H1 (cell line): Measurements from ENCODE around the gene ADPRM. TPM values are rescaled to one million over a fixed set of nuclear protein-coding genes. Genes with fewer than 3 reads are reported as not detected.

Experiments used
- CTCF ChIA-PET: fragments of 300-600 bp; sonication (Branson Sonifier 250); formaldehyde crosslinking; loops from one replicate; lab custom pipeline; 2021; ENCODE audit not compliant: partially characterized antibody; lab: Charles Lee
- POLR2A ChIA-PET: fragments of 300-600 bp; sonication (Branson Sonifier 250); formaldehyde crosslinking; loops from one replicate; lab custom pipeline; 2021; ENCODE audit warnings: inconsistent platforms; ENCODE audit not compliant: partially characterized antibody; lab: Charles Lee
- DNase-seq, 2 experiments: peaks; one replicate each; pipeline versions ENCODE4 v3.0.0 to v3.0.0-alpha.2; 2010 to 2022; ENCODE audit warnings: low spot score in 2 of 2, low read depth in 1 of 2, mixed read lengths in 1 of 2
- FAIRE-seq: peaks from 2 replicates; lab custom pipeline; 2011; peaks lifted over from hg19 to GRCh38; lab: Jason Lieb, UNC
- H2AFZ ChIP-seq: 2 replicates; pipeline ENCODE4 v1.8.1; 2012; ENCODE audit warnings: low read length, inconsistent platforms
- H2AK5ac ChIP-seq: 2 replicates; pipeline ENCODE4 v1.6.1; 2013; ENCODE audit warnings: low read depth, low read length
- H2BK120ac ChIP-seq: replicated peaks from 2 replicates; pipeline ENCODE3; 2013; ENCODE audit warnings: low read depth, low read length, inconsistent platforms
- H2BK12ac ChIP-seq: 2 replicates; pipeline ENCODE4 v1.6.1; 2013; ENCODE audit warnings: low read depth, low read length
- H2BK15ac ChIP-seq: 2 replicates; pipeline ENCODE4 v1.6.1; 2013; ENCODE audit warnings: low read length
- H2BK20ac ChIP-seq: 2 replicates; pipeline ENCODE4 v1.6.1; 2013; ENCODE audit warnings: low read length
- H2BK5ac ChIP-seq: 2 replicates; pipeline ENCODE4 v1.6.1; 2013; ENCODE audit warnings: low read depth, low read length
- H3K14ac ChIP-seq: 2 replicates; pipeline ENCODE4 v1.6.1; 2013; ENCODE audit warnings: inconsistent platforms; ENCODE audit not compliant: insufficient read length
- H3K18ac ChIP-seq: 2 replicates; pipeline ENCODE4 v1.6.1; 2013; ENCODE audit warnings: low read length; ENCODE audit errors: extremely low read depth
- H3K23ac ChIP-seq: 2 replicates; pipeline ENCODE4 v1.6.1; 2013; ENCODE audit warnings: inconsistent platforms; ENCODE audit not compliant: insufficient read length
- H3K23me2 ChIP-seq: 2 replicates; pipeline ENCODE4 v1.6.1; 2013; ENCODE audit warnings: low read depth, low read length
- H3K27ac ChIP-seq: 2 replicates; pipeline ENCODE4 v1.6.1; 2011; ENCODE audit warnings: low read depth, low read length, inconsistent platforms
- H3K27me3 ChIP-seq, 4 experiments: replicated peaks in 1 of 4; 1 replicate in 1 of 4; 2 replicates in 3 of 4; pipeline versions ENCODE4 v1.6.1 to v1.8.1; 2011 to 2013; ENCODE audit warnings: low read length in 3 of 4, mild to moderate bottlenecking in 3 of 4, inconsistent platforms in 2 of 4, mixed read lengths in 2 of 4, moderate library complexity in 1 of 4; ENCODE audit not compliant: control insufficient read depth in 3 of 4, insufficient read depth in 3 of 4; ENCODE audit errors: extremely low read depth in 1 of 4
- H3K36me3 ChIP-seq, 4 experiments: 2 replicates each; pipeline versions ENCODE4 v1.6.1 to v1.8.1; 2011 to 2013; ENCODE audit warnings: mild to moderate bottlenecking in 4 of 4, low read length in 3 of 4, moderate library complexity in 2 of 4, control low read depth in 1 of 4, inconsistent platforms in 1 of 4; ENCODE audit not compliant: insufficient read depth in 4 of 4, control insufficient read depth in 2 of 4
- H3K4ac ChIP-seq: replicated peaks from 2 replicates; pipeline ENCODE3; 2013; ENCODE audit warnings: low read length, low read depth, mixed read lengths, inconsistent platforms; ENCODE audit not compliant: insufficient read length
- H3K4me1 ChIP-seq, 4 experiments: replicated peaks in 1 of 4; 1 replicate in 1 of 4; 2 replicates in 3 of 4; pipeline versions ENCODE4 v1.6.1 to v1.8.1; 2011 to 2013; ENCODE audit warnings: low read length in 3 of 4, inconsistent platforms in 2 of 4, mixed read lengths in 1 of 4; ENCODE audit not compliant: insufficient read depth in 4 of 4, control insufficient read depth in 3 of 4
- H3K4me2 ChIP-seq, 2 experiments: 2 replicates each; pipeline versions ENCODE4 v1.6.1 to v1.8.1; 2011 to 2013; ENCODE audit warnings: low read depth in 2 of 2, low read length in 2 of 2, control low read depth in 1 of 2, inconsistent platforms in 1 of 2, mild to moderate bottlenecking in 1 of 2; ENCODE audit not compliant: insufficient read depth in 1 of 2
- H3K4me3 ChIP-seq, 4 experiments: fragments of 200-600, 300-600 bp in 1 of 4; sonication (generic), shearing (Covaris generic), sonication (Bioruptor Twin) in 1 of 4; 2 replicates each; pipeline versions ENCODE4 v1.5.1 to v1.8.1; 2011 to 2016; ENCODE audit warnings: low read length in 4 of 4, low read depth in 3 of 4, control low read depth in 2 of 4, inconsistent platforms in 2 of 4, mild to moderate bottlenecking in 2 of 4, mixed read lengths in 1 of 4, moderate library complexity in 1 of 4; ENCODE audit not compliant: insufficient read depth in 2 of 4; ENCODE audit errors: extremely low read depth in 1 of 4
- H3K56ac ChIP-seq: replicated peaks from 2 replicates; pipeline ENCODE3; 2013; ENCODE audit warnings: low read depth, mild to moderate bottlenecking, mixed read lengths, low read length, inconsistent platforms; ENCODE audit not compliant: insufficient read length
- H3K79me1 ChIP-seq: 2 replicates; pipeline ENCODE4 v1.6.1; 2013; ENCODE audit warnings: low read depth, low read length, control low read depth
- H3K79me2 ChIP-seq, 2 experiments: 2 replicates each; pipeline versions ENCODE4 v1.6.1 to v1.8.1; 2012 to 2013; ENCODE audit warnings: low read length in 2 of 2, mild to moderate bottlenecking in 2 of 2, inconsistent platforms in 1 of 2; ENCODE audit not compliant: insufficient read depth in 2 of 2, control insufficient read depth in 1 of 2
- H3K9ac ChIP-seq, 4 experiments: replicated peaks in 1 of 4; 1 replicate in 1 of 4; 2 replicates in 3 of 4; pipeline versions ENCODE4 v1.6.1 to v1.8.1; 2011 to 2013; ENCODE audit warnings: low read depth in 3 of 4, low read length in 3 of 4, control low read depth in 2 of 4, mild to moderate bottlenecking in 2 of 4, moderate library complexity in 2 of 4, inconsistent platforms in 1 of 4; ENCODE audit errors: extremely low read depth in 1 of 4
- H3K9me3 ChIP-seq, 2 experiments: 2 replicates each; pipeline versions ENCODE4 v1.6.1 to v1.8.1; 2012 to 2013; ENCODE audit warnings: mild to moderate bottlenecking in 2 of 2, moderate library complexity in 2 of 2, control low read depth in 1 of 2, inconsistent platforms in 1 of 2, low read depth in 1 of 2, low read length in 1 of 2, mixed read lengths in 1 of 2; ENCODE audit not compliant: insufficient read depth in 2 of 2
- H4K20me1 ChIP-seq, 2 experiments: replicated peaks in 1 of 2; 2 replicates each; pipeline versions ENCODE3 to v1.8.1; 2011 to 2013; ENCODE audit warnings: inconsistent platforms in 2 of 2, low read length in 2 of 2, mild to moderate bottlenecking in 1 of 2; ENCODE audit not compliant: insufficient read depth in 2 of 2, control insufficient read depth in 1 of 2
- H4K5ac ChIP-seq: 2 replicates; pipeline ENCODE4 v1.6.1; 2013; ENCODE audit warnings: low read length, low read depth, mixed read lengths, inconsistent platforms; ENCODE audit not compliant: insufficient read length
- H4K8ac ChIP-seq: 2 replicates; pipeline ENCODE4 v1.8.0; 2013; ENCODE audit warnings: mild to moderate bottlenecking, moderate library complexity, low read length, inconsistent platforms; ENCODE audit not compliant: insufficient read depth; ENCODE audit errors: extremely low read depth
- H4K91ac ChIP-seq: replicated peaks from 2 replicates; pipeline ENCODE3; 2013; ENCODE audit warnings: low read length, mixed read lengths, inconsistent platforms; ENCODE audit not compliant: insufficient read length
- TAF1 ChIP-seq: IDR thresholded peaks from 2 replicates; pipeline ENCODE4 v1.6.1; 2011; ENCODE audit warnings: mild to moderate bottlenecking, low read depth, low read length
- TBP ChIP-seq: IDR thresholded peaks from 2 replicates; pipeline ENCODE4 v1.6.1; 2011; ENCODE audit warnings: low read depth, low read length, improper control_type of control experiment
- WGBS, 2 experiments: shearing (Covaris generic) in 1 of 2; methylation state at CpG; one replicate each; pipeline versions ENCODE4 v1.1.6 to v1.1.7; 2013 to 2015; ENCODE audit warnings: low lambda C conversion rate in 2 of 2, mixed read lengths in 2 of 2, inconsistent platforms in 1 of 2, low coverage in 1 of 2, missing lambda C conversion rate in 1 of 2; ENCODE audit not compliant: insufficient replicate concordance in 2 of 2, insufficient coverage in 1 of 2, insufficient read length in 1 of 2; ENCODE audit errors: extremely low coverage in 1 of 2, missing lambda C conversion rate in 1 of 2; 5-methylcytosine and 5-hydroxymethylcytosine counted together
- polyA plus RNA-seq, 7 experiments: library from polyadenylated mRNA; depleted of rRNA in 3 of 7; stranded (reverse) in 5 of 7; unstranded in 2 of 7; fragments of >200 nt in 5 of 7; fragments of 200-250 nt in 2 of 7; gene quantifications; 1 replicate in 5 of 7; 2 replicates in 1 of 7; 4 replicates in 1 of 7; pipeline versions ENCODE4 v1.2.1 to v1.2.3, GENCODE V29; 2011 to 2013; ENCODE audit warnings: missing spikeins in 2 of 7, mixed read lengths in 2 of 7
- total RNA-seq: library from RNA; stranded (reverse); fragmentation: NEBNext Ultra II Directional; extraction: Animal tissue kit (Norgen Biotek cat#: 25700); gene quantifications from 2 replicates; pipeline ENCODE4 v1.2.1, GENCODE V29; 2021

The ADPRM gene
- total and polyA plus RNA-seq, 2 of the 8 experiments (the other 6 are each of a cell fraction or from before 2014, with no cell fraction given) = 6.7 to 7.9 TPM

DNA sequence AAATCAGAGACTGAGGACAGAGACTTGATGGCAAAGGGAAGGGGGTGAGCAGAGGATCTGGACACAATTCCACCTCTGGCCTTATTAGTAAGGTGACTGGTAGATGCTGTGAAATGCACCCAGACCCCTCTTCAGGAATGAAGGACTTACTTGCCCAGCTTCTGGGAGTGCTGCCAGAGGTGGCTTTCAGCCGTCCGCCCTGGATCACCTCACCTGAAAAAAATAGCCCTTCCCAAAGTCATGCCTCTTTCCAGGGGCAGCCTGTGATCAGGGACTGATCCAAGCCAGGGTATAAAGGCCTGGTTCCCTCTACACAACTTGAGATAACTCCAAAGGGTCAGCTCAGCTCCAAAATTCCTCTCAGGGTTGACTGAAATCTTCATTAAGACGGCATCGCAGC is 52.8 kb downstream of the ADPRM start:
- no peak for FAIRE-seq
- POLR2A ChIA-PET = no interaction called here
- TF ChIP-seq TAF1 = no peak
- TF ChIP-seq TBP = no peak

More for the DNA sequence above, 52.8 kb downstream of the ADPRM start:
- H2BK20ac ChIP-seq = no peak overlapping the region
- H3K27ac ChIP-seq = no peak overlapping the region
- no peak overlapping the region for H4K91ac ChIP-seq
- no peaks in the 10 kb centered on the region for H3K79me2 ChIP-seq
- H3K4me2 ChIP-seq = no peak overlapping the region
- H3K9ac ChIP-seq = no peak overlapping the region
- no peak overlapping the region for H2AFZ ChIP-seq
- no peak overlapping the region for H3K4ac ChIP-seq
- no peak overlapping the region for H2BK12ac ChIP-seq
- no peak overlapping the region for H2AK5ac ChIP-seq
- no peak overlapping the region for H4K5ac ChIP-seq
- H2BK5ac ChIP-seq = no peak overlapping the region
- H3K36me3 ChIP-seq = no peaks in the 10 kb centered on the region
- 0 out of 2 replicates have a peak, but pooled peaks cover 3% of the 10 kb centered on the region for H3K23me2 ChIP-seq
- 91% methylated on average over 4 of the region's 4 CpGs; no CpG with 5 or more reads in 1 of the 2 experiments for WGBS, 2 experiments
- H3K23ac ChIP-seq = no peak overlapping the region
- no peak overlapping the region for H3K56ac ChIP-seq
- no peak overlapping the region for H2BK120ac ChIP-seq
- no peaks in the 10 kb centered on the region for H3K27me3 ChIP-seq
- CTCF ChIA-PET = interaction anchor here (0.7 to 2.0 kb wide), 2 partner anchors 13 to 94 kb away, joined by 4 to 18 read pairs; no protein-coding TSS in a partner anchor
- no peak for DNase-seq
- no peak overlapping the region for H3K4me3 ChIP-seq
- no peak overlapping the region for H4K8ac ChIP-seq
- H3K14ac ChIP-seq = no peak overlapping the region
- H3K9me3 ChIP-seq = no peaks in the 10 kb centered on the region
- H3K79me1 ChIP-seq = no peaks in the 10 kb centered on the region
- peaks cover 0 to 12% (median 5%) of the 10 kb centered on the region in 4 experiments; a peak in 4 of 7 replicates for H3K4me1 ChIP-seq
- no peaks in the 10 kb centered on the region for H4K20me1 ChIP-seq
- H2BK15ac ChIP-seq = no peak overlapping the region
- no peak overlapping the region for H3K18ac ChIP-seq
